PC-9 (cell line): Measurements from ENCODE around the gene DOHH.

Experiments used
- CTCF ChIP-seq: fragments of 200-600 bp; sonication (generic); conservative IDR thresholded peaks from 2 replicates; pipeline ENCODE4 v1.6.1; 2017; ENCODE audit warnings: mixed run types, antibody characterized with exemption, mild to moderate bottlenecking, moderate library complexity
- EZH2 ChIP-seq: fragments of 200-600 bp; sonication (generic); IDR thresholded peaks from 2 replicates; pipeline ENCODE4 v1.8.0; 2017; ENCODE audit warnings: antibody characterized with exemption, low read depth

DNA sequence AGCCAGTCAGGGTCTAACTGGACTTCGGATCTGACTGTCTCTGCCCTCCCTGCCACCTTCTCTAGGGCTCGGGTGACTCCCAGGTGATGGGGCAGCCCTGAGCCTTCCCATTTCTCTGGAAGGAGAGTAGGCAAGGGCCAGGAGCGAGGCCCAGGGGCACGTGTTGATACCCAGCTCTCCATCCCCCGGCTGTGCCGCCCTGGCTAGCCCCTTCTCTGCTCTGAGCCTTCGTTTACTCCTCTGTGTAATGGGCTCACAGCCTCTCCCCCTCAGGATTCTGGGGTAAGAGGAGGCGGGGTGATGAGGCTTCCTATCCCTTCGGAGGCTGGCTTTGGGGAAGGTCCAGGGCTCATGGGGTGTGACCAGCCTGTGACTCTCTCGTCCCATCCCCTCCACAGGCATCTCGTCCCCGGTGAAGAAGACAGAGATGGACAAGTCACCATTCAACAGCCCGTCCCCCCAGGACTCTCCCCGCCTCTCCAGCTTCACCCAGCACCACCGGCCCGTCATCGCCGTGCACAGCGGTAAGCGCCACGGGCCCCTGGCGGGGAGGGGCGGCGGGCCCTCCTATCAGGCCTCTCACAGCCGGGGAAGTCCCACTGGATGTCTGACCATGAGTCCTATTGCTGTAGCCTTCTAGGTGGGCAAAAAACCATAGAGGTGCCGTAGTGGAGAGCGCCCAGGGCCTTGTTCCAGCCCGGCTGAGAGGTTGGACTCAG lies 51.7 kb downstream of the DOHH start:
- TF ChIP-seq CTCF (no peak), EZH2 (no peak)
